OCI-LY1 (cell line): ENCODE measurements around the gene RAB11B.

Experiments
- H2AFZ ChIP-seq: fragments of 200-600 bp; sonication (generic), shearing (Covaris generic); 2 replicates; pipeline ENCODE4 v1.6.0; 2014; ENCODE audit warnings: antibody characterized with exemption, mild to moderate bottlenecking, low read length
- H3F3A ChIP-seq: fragments of 200-600 bp; sonication (generic), shearing (Covaris generic); 2 replicates; pipeline ENCODE4 v1.6.0; 2014; ENCODE audit warnings: mild to moderate bottlenecking, antibody characterized with exemption, low read length, moderate library complexity; ENCODE audit not compliant: insufficient read depth
- H3K27ac ChIP-seq: fragments of 200-600 bp; sonication (generic); 2 replicates; pipeline ENCODE4 v1.5.1; 2014; ENCODE audit warnings: low read length, mixed run types, mild to moderate bottlenecking, low read depth; ENCODE audit not compliant: poor library complexity, severe bottlenecking
- H3K27me3 ChIP-seq: fragments of 200-600 bp; sonication (generic); 2 replicates; pipeline ENCODE4 v1.6.0; 2014; ENCODE audit warnings: antibody characterized with exemption, mild to moderate bottlenecking, low read length, moderate library complexity; ENCODE audit not compliant: insufficient read depth
- H3K36me3 ChIP-seq: fragments of 200-600 bp; sonication (generic); 2 replicates; pipeline ENCODE4 v1.6.1; 2014; ENCODE audit warnings: mild to moderate bottlenecking, antibody characterized with exemption, low read length, moderate library complexity, mixed read lengths; ENCODE audit not compliant: insufficient read depth
- H3K4me1 ChIP-seq: fragments of 200-600 bp; sonication (generic); 2 replicates; pipeline ENCODE4 v1.5.1; 2014; ENCODE audit warnings: mild to moderate bottlenecking, low read length, moderate library complexity; ENCODE audit not compliant: insufficient read depth, severe bottlenecking
- H3K4me2 ChIP-seq: fragments of 200-600 bp; sonication (generic), shearing (Covaris generic); 2 replicates; pipeline ENCODE4 v1.6.1; 2014; ENCODE audit warnings: low read length
- H3K4me3 ChIP-seq: fragments of 200-600 bp; sonication (generic); 2 replicates; pipeline ENCODE4 v1.5.1; 2014; ENCODE audit warnings: low read length, low read depth, mild to moderate bottlenecking, mixed read lengths; ENCODE audit not compliant: poor library complexity, severe bottlenecking
- H3K79me2 ChIP-seq: fragments of 200-600 bp; shearing (Covaris generic); 2 replicates; pipeline ENCODE4 v1.6.1; 2016; ENCODE audit warnings: mixed run types, low read length, mixed read lengths; ENCODE audit not compliant: insufficient read depth
- H3K9ac ChIP-seq: fragments of 200-600 bp; sonication (generic), shearing (Covaris generic); 2 replicates; pipeline ENCODE4 v1.6.1; 2014; ENCODE audit warnings: mild to moderate bottlenecking, low read length, mixed read lengths
- H3K9me2 ChIP-seq: fragments of 200-600 bp; sonication (generic), shearing (Covaris generic); 2 replicates; pipeline ENCODE4 v1.6.1; 2014; ENCODE audit warnings: low read depth, mild to moderate bottlenecking, low read length, mixed read lengths
- H3K9me3 ChIP-seq: fragments of 200-600 bp; shearing (Covaris generic); 2 replicates; pipeline ENCODE4 v1.6.1; 2014; ENCODE audit warnings: low read length, mixed read lengths
- H4K20me1 ChIP-seq: fragments of 200-600 bp; sonication (generic), shearing (Covaris generic); 2 replicates; pipeline ENCODE4 v1.6.0; 2016; ENCODE audit warnings: mild to moderate bottlenecking, low read length; ENCODE audit not compliant: insufficient read depth
- CTCF ChIP-seq: fragments of 200-600 bp; sonication (generic), shearing (Covaris generic); IDR thresholded peaks from 2 replicates; pipeline ENCODE4 v1.5.1; 2017; ENCODE audit warnings: mild to moderate bottlenecking, antibody characterized with exemption, low read length, moderate library complexity, mixed read lengths
- EZH2 ChIP-seq: fragments of 200-600 bp; sonication (generic), shearing (Covaris generic); IDR thresholded peaks from 2 replicates; pipeline ENCODE4 v1.8.0; 2017; ENCODE audit warnings: borderline replicate concordance, mixed run types, mild to moderate bottlenecking, antibody characterized with exemption, low read length, moderate library complexity, mixed read lengths

Gene RAB11B

GRCh38 chr19:8401981-8402411 is 11.8 kb downstream of the RAB11B start:
- H3K27me3 ChIP-seq: no peaks in the 10 kb centered on the region
- peaks cover 24% of the 10 kb centered on the region; the same call in 1 of the 2 replicates for H3K36me3 ChIP-seq
- no peaks in the 10 kb centered on the region for H3K9me2 ChIP-seq
- TF ChIP-seq EZH2 (no peak), CTCF (no peak)
- no peak overlapping the region for H3K4me2 ChIP-seq
- H3K9ac ChIP-seq: no peak overlapping the region
- no peaks in the 10 kb centered on the region for H3F3A ChIP-seq
- no peaks in the 10 kb centered on the region for H3K79me2 ChIP-seq
- H3K9me3 ChIP-seq: no peaks in the 10 kb centered on the region
- H3K4me3 ChIP-seq: no peak overlapping the region
- no peak overlapping the region for H3K27ac ChIP-seq
- H4K20me1 ChIP-seq: no peaks in the 10 kb centered on the region
- H2AFZ ChIP-seq: no peak overlapping the region
- no peaks in the 10 kb centered on the region for H3K4me1 ChIP-seq

- peaks cover 24% of the 10 kb centered on the region; the same call in 1 of the 2 replicates for H3K36me3 ChIP-seq
Observed at GRCh38 chr19:8403098-8403819, 13.1 kb downstream of the RAB11B start.

GRCh38 chr19:8403820-8404109 is 13.6 kb downstream of the RAB11B start:
- H4K20me1 ChIP-seq: no peaks in the 10 kb centered on the region
- no peak for TF ChIP-seq CTCF
- no peak for TF ChIP-seq EZH2

More at GRCh38 chr19:8403098-8403819, 13.1 kb downstream of the RAB11B start:
- no peaks in the 10 kb centered on the region for H3F3A ChIP-seq
- H3K27me3 ChIP-seq: no peaks in the 10 kb centered on the region
- H3K4me2 ChIP-seq: no peak overlapping the region
- no peaks in the 10 kb centered on the region for H3K9me3 ChIP-seq
- TF ChIP-seq CTCF (no peak), EZH2 (no peak)
- no peaks in the 10 kb centered on the region for H3K9me2 ChIP-seq
- H3K79me2 ChIP-seq: no peaks in the 10 kb centered on the region
- H2AFZ ChIP-seq: no peak overlapping the region
- no peaks in the 10 kb centered on the region for H4K20me1 ChIP-seq
- H3K4me1 ChIP-seq: no peaks in the 10 kb centered on the region
- no peak overlapping the region for H3K27ac ChIP-seq
- no peak overlapping the region for H3K4me3 ChIP-seq
- H3K9ac ChIP-seq: no peak overlapping the region

More at GRCh38 chr19:8403820-8404109, 13.6 kb downstream of the RAB11B start:
- Histone ChIP-seq H3K9ac (no peak overlapping the region), H3K9me3 (no peaks in the 10 kb centered on the region), H3K9me2 (no peaks in the 10 kb centered on the region), H3K4me1 (no peaks in the 10 kb centered on the region), H3K4me2 (no peak overlapping the region), H2AFZ (no peak overlapping the region), H3K27me3 (no peaks in the 10 kb centered on the region), H3K4me3 (no peak overlapping the region), H3K27ac (no peak overlapping the region), H3K79me2 (no peaks in the 10 kb centered on the region), H3K36me3 (peaks cover 24% of the 10 kb centered on the region; the same call in 1 of the 2 replicates), H3F3A (no peaks in the 10 kb centered on the region)
